Measurements from ENCODE around the gene PUS7L. TPM values are rescaled to one million over a fixed set of nuclear protein-coding genes. Genes with fewer than 3 reads are reported as not detected.

The PUS7L gene
- total and polyA plus RNA-seq, 2 of the 13 experiments (the other 11 are each of a cell fraction or from before 2014, with no cell fraction given): 6.5 to 37.6 TPM

DNA sequence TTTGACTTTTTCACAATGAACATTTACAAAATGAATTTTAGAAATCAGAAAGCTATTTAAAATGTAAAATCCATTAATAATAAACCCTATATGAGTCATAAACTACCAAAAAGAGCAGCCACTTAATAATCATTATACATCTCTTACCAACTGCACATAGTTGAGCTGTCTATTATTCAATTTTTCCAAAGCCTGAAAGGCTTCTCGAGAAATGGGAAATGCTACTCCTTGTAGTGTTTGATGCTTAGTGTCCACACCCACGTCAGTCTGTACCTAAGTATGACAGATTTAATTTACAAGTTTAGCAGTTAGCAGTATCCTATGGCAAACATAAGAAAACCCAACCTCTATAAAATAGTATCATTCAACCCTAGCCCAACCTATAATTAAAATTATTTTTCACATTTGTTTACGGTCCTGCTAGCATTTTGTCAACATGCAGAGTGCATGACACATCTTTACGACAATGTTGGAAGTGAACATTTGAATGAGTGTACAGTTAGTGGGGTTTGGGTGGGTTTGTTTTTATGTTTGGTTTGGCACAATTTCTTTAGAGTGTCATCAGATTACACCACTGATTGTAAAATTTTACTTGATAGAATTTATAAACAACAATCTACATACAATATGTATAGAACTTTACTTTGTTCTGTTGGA, 39.1 kb upstream of the PUS7L start:
- no peak for FAIRE-seq
- DNase-seq (ENCODE audit: low spot score): no peak
- BruUV-seq (replicated peaks): no TSS peak
- no peaks in the 10 kb centered on the region; a peak in 1 of 5 replicates for H3K27me3 ChIP-seq (ENCODE audit: control insufficient read depth in 1 of 2, insufficient read depth in 2 of 2, low read length in 2 of 2)
- ATAC-seq: no peak
- no peak overlapping the region for H3K4me2 ChIP-seq (ENCODE audit: low read depth, low read length)
- no peak overlapping the region for H3K4me3 ChIP-seq (replicated peaks in 1 of 3; ENCODE audit: insufficient read depth in 1 of 3, low read depth in 2 of 3, low read length in 3 of 3)
- intact Hi-C loops (cut with micrococcal nuclease; ENCODE audit: unreplicated experiment): no loop called here
- H3K4me1 ChIP-seq (ENCODE audit: insufficient read depth, low read length): peaks cover 13% of the 10 kb centered on the region
- TF ChIP-seq ZNF276 (CRISPR knock-in tag; IDR thresholded peaks at IDR 0.05; ENCODE audit: low read depth) (no peak), SETDB1 (CRISPR knock-in tag; IDR thresholded peaks at IDR 0.05; ENCODE audit: borderline replicate concordance) (no peak), ZNF639 (CRISPR knock-in tag; conservative IDR thresholded peaks at IDR 0.05) (no peak), EP300 (IDR thresholded peaks at IDR 0.05; ENCODE audit: low read depth in 2 of 2, low read length in 2 of 2) (no peak), EP300 (CRISPR knock-in tag; IDR thresholded peaks at IDR 0.05; ENCODE audit: borderline replicate concordance) (no peak), ZBTB44 (CRISPR knock-in tag; IDR thresholded peaks at IDR 0.05) (no peak), FIP1L1 (IDR thresholded peaks at IDR 0.05; ENCODE audit: borderline replicate concordance, insufficient read depth, low read depth, low read length) (no peak), DNMT1 (CRISPR knock-in tag; IDR thresholded peaks at IDR 0.05) (no peak), ZNF790 (CRISPR knock-in tag; IDR thresholded peaks at IDR 0.05; ENCODE audit: borderline replicate concordance) (no peak), YEATS2 (CRISPR knock-in tag; IDR thresholded peaks at IDR 0.05; ENCODE audit: borderline replicate concordance) (no peak), ARNTL (CRISPR knock-in tag; IDR thresholded peaks at IDR 0.05) (no peak), ZNF879 (CRISPR knock-in tag; IDR thresholded peaks at IDR 0.05) (no peak)
- TF ChIP-seq, protein P1, sequence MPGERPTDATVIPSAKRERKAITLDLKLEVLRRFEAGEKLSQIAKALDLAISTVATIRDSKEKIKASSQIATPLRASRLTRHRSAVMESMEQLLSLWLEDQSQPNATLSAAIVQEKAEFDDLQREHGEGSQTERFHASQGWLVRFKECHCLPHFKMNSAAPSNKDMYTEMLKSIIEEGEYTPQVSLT (CRISPR knock-in tag; IDR thresholded peaks at IDR 0.05; ENCODE audit: borderline replicate concordance, low read depth): no peak
- no peaks in the 10 kb centered on the region for H4K20me1 ChIP-seq (ENCODE audit: insufficient read depth, low read length)
- no peaks in the 10 kb centered on the region for H3K9me3 ChIP-seq (ENCODE audit: low read length)
- H3K79me2 ChIP-seq (ENCODE audit: insufficient read depth, low read length): no peaks in the 10 kb centered on the region
- H3K27ac ChIP-seq (ENCODE audit: extremely low read length, insufficient read depth, low read length): no peak overlapping the region
- no peak overlapping the region for H3K9ac ChIP-seq (ENCODE audit: insufficient read depth, low read depth, low read length)
- CTCF ChIA-PET (ENCODE audit: low intra/inter-chr PET ratio, low total read pairs): no interaction called here
- POLR2A ChIA-PET: interaction anchor here (2.4 kb wide), 1 partner anchor 8 kb away, joined by 7 read pairs; the partner anchor contains the start of gene TWF1
- no peak overlapping the region for H2AFZ ChIP-seq (ENCODE audit: low read length)
- WGBS (ENCODE audit: low lambda C conversion rate): 97% methylated on average over 4 of the region's 4 CpGs
- peaks cover 0 to 42% of the 10 kb centered on the region in 2 experiments; a peak in 4 of 5 replicates for H3K36me3 ChIP-seq (replicated peaks in 1 of 2; ENCODE audit: control insufficient read depth in 1 of 2, insufficient read depth in 2 of 2, low read length in 2 of 2)
- in situ Hi-C loops (cut with HindIII; ENCODE audit: extremely low pct_ligation_motif_present, low pct_unique_long_range_greater_than_20kb): no loop called here

Data from HepG2 (cell line).